GM21825 (cell line): ENCODE measurements around the gene CBY3.
A peak's percentile ranks its signal among the peaks of the same experiment; 100 is the strongest.
"Not testable (repeated sequence)": the region's sequence is repeated elsewhere in the genome, so short reads cannot be mapped to it uniquely, and the experiment has no call there.

Source experiments
- ATAC-seq: cut with Tn5 transposase; IDR thresholded peaks from one replicate; pipeline ENCODE4 v1.9.1; 2021; ENCODE audit warnings: mild to moderate bottlenecking, moderate library complexity; ENCODE audit not compliant: unreplicated experiment

Gene CBY3

DNA sequence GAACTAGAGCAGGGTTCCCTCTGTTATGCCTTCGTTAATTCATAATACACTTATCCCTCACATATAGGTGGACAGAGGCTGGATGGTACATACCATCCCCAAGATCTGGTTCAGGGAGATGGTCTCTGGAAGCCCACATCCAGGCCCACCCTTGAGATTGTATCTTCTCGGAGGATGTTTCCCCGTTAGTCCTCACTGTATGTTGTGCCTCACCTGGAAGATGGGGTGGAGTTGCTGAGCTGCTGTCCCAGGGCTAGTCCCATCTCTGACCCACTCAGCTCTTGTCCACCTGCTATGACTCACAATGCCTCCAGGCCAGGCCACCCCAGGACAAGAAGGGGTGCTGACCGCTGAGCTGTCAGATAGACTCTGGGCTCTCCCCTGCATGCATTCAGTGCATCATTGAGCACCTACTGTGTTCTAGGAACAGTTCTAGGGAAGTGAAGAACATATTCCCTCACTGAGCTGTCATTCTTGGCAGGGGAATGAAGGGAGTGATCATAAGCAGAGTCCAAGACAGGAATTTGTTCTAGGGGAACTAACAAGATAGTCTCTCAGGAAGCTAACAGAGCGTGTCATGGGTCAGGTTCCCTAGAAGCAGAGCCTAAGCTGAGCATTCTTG, at the start of gene CBY3:
Gene CBY3, minus strand, starts transcription at position 255 of the 622 bp plus-strand sequence. Its CDS starts 116 bp downstream, at position 139.
- ATAC-seq = no peak

DNA sequence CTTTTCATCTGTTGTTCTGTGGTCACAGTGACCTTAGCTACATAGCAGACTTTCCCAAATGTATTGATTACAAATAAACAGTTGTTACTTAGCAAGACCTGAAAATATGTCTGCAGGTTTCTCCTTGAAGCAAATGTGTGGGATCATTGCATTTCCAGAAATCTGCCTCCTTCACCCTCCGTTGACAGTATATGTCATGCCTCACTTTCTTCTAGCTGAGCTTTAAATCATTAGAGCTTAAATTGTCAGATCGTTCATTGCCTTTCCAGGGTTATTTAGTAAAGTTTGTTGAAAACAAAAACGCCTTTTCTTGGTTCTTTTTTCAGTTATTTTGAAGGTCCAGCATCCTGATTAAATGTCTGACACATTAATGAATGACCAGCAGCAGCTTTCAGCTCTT, 49.5 kb upstream of the CBY3 start:
- ATAC-seq = no peak

DNA sequence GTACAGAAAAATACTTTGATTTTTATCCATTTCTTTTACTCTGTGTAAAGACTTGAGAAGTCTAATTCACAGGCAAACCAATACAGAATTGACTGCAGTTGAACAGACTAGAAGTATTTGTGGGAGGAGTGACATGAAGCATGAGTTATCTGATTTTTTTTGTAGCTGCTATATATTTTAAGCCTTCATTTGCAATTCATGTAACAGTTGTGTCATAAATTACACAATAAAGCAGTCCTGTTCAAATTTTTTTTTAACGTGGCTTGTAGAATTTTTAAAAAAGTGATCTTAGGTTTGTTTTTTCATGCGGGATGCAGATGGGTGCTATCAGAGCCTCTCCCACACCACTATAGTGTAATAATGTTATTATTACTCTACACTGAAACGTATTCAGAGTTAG, 48.9 kb upstream of the CBY3 start:
- ATAC-seq = no peak

DNA sequence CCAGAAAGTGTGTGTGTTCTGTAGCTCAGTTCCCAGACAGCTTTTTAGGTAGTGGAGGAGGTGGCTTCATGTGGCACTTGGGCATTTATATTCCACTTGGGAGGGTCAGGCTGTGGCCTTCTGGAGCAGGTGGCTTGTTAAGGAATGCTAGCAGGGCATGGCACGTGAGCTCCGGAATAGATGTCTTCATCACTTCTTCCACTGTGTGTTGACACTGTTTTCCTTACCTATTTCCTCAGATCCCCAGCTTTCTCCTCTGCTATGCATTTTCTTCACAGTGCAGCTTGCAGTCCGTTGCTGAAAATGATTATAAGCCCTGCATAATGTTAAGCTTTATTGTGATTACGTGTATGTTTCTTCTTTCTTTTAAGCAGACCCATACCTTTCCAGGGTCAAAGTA, 48.5 kb upstream of the CBY3 start:
- ATAC-seq = no peak

- ATAC-seq = no peak
Measured at GRCh38 chr5:179727106-179727505, 46.3 kb upstream of the CBY3 start.

DNA sequence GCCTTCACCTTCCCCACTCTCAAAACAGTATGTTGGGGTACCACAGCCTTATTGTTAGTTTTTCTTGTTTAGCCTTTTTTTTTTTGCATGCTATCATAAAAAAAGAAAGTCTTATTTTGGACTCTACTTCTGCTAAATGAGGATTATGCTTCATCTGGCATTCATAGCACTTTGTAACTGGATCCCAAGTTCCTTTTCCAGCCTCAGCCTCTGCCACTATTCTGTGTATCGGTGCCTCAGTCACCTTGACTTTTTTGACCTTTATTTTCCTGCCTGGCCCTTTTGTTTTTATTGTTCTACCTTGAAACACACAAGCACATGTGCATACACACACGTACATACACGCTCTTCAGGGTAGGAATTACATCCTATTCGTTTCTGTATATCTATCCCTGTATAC, 43.3 kb upstream of the CBY3 start:
- ATAC-seq = no peak

GRCh38 chr5:179720222-179720621, 39.4 kb upstream of the CBY3 start:
- ATAC-seq = no peak

DNA sequence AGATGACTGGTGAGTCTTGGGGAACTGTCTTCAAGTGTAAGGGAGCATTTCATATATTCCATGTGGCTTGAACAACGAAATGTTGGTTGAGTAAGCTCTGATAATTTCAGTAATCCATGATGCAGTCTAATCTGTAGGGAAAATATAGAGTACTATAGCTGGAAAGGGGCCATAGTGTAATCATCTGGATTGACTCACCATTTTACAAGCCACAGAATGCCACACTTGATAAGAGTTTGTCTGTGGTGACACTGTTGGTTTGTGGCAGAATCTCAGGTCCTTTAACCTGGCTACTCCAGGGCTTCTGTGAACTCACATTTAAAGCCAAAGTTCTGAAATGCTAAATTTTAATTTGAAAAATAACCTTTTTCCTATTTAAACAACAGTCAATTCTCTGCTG, 35.5 kb upstream of the CBY3 start:
- ATAC-seq = no peak

DNA sequence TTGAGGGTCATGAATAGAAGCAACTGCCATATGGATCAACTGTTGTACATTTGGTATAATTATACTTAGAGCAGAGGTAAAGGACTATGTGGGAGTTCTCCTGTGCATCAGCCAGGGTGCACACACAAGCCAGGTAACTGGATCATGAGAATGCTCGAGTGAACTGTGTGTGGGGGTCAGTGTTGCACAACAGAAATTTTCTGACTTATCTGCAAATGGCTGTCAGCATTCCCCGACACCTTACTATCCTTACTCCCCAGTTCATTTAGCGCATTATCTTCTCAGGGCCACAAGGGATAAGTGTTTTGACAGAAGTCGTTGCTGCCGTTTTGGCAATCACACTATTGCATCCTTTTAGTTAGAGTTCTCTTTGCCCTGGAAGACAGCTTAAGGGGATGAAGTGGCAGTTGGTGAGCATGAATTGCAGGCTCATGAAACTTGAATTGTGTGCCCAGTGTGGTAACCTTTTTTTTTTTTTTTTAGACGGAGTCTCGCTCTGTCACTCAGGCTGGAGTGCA, 19.6 kb upstream of the CBY3 start:
- ATAC-seq = no peak

DNA sequence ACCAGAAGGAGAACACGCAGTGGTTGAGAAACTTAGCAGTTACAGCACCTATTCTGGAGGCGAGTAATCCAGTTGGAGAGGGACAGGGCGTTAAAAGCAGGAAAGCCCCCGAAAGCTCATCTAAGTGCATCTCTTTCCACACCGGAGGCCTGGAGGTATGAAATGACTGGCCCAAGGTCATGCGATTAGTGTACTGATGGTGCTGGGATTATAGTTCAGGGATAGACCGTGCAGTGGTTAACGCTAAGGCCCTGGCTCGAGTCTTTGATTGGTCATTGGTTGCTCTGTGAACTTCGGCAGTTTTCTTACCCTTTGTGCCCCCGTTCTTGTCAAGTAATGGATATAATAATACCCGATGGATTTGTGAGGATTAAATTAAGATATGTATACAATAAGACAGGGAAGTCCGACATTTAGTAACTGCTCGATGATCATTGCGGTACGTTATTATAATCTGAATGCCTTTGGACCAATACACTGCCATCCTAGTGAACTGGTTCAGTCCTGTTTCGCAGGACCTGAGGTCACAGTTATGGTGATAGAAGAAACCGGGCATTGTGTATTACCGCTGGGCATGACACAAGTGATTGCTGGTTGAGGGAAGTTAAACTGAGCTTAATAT, 18.9 kb upstream of the CBY3 start:
- ATAC-seq = no peak

DNA sequence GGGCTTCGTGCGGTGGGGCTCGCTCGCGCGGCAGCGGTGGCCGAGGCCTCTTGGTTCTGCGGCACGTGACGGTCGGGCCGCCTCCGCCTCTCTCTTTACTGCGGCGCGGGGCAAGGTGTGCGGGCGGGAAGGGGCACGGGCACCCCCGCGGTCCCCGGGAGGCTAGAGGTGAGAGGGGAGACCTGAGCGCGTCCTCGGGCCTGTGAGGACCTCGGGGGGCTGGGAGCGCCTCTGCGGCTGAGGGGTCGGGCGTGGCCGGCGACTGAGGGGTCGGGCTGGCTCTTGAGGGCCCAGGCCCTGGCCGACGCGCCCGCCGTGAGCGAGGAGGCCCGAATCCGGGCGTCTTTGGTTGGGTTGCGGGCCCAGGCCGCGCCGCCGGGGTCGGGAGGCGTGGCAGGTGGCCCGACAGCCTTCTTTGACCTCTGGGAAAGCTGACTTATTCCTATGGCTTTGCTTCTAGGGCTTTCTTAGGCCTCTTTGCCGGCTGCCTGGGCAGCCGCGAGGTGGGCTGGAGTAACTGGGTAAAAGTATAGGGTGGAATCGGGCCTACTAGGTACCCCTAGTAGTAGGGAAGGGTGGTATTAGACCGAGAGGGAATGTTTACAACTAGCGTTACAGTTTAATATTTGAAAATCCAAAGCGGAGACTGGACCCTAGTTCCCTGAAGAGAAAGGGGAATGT, 18.2 kb upstream of the CBY3 start, which contains the start of gene CANX:
Gene CANX, plus strand, starts transcription at position 33 of the 681 bp plus-strand sequence. CDS start 6,715 bp downstream, outside the sequence.
- ATAC-seq = peak; percentile 6

DNA sequence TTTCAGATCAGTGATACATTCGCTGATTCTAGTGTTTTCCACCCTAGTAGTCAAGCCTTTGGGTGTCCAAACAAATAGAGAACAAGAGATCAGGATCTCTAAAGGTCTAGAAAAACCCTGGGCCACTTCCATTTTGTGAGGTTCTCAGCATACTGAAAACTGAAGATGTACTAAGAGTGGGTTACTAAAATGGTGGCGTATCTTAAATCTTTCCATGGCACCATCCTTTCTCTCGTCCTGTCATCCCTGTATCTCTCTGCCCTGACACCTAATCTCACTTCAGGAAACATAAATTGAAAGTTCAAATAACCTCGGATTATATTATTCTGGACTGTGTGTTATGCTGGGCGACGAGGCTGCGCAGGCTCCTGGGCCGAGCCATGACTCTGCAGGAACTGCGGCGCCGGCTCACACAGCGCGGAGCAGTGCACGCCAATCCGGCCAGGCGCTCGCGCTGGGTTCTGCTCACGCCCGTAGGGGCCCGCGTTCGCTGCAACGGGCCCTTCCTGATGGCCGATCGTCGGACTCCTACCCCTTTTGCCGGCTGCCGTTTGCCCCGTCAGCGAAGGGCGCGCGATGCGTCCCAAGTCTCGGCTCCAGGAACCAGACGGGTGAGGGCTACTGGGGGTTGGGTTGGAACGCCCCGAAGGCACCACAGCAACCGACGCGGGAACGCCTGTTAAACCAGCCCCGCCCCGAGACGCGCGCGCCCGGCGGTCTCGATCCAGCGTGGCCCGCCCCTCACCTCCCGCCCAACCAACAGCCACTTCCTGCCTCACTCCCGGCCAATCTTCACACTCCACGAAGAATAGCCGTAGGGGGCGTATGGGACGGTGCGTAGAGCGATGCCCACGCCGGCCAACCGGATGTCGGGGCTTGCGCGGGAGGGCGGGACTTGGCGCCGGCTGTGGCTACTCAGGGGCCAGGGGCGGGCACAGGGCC, 17.4 kb upstream of the CBY3 start:
- ATAC-seq = peak; percentile 92

DNA sequence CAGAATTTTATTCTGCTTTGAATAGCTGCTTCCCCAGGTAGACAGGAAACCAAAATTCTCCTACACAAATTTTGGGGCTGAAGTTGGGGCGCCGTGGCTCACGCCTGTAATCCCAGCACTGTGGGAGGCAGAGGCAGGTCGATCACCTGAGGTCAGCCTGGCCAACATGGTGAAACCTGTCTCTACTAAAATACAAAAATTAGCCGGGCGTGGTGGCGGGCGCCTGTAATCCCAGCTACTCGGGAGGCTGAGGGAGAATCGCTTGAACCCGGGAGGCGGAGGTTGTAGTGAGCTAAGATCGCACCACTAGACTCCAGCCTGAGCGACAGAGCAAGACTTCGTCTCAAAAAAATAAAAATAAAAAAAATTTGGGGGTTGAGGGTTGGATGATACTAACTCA, 16.7 kb upstream of the CBY3 start:
- ATAC-seq = not testable (repeated sequence)

DNA sequence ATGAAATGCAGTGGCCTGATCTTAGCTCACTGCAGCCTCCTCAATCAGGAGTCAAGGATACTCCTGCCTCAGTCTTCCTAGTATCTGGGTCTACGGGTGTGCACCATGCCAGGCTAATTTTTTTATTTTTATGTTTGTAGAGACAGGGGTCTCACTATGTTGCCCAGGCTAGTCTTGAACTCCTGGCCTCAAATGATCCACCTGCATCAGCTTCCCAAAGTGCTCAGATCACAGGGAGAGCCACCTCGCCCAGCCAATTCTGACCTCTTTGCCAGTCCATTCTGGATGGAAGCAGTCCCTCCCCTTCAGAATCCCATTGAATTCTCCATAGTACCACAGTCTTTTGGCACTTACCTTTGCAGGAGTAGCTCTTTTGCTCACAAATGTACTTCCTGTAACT, 16.3 kb upstream of the CBY3 start:
- ATAC-seq = no peak

GRCh38 chr5:179696603-179697002, 15.8 kb upstream of the CBY3 start:
- no peak for ATAC-seq

DNA sequence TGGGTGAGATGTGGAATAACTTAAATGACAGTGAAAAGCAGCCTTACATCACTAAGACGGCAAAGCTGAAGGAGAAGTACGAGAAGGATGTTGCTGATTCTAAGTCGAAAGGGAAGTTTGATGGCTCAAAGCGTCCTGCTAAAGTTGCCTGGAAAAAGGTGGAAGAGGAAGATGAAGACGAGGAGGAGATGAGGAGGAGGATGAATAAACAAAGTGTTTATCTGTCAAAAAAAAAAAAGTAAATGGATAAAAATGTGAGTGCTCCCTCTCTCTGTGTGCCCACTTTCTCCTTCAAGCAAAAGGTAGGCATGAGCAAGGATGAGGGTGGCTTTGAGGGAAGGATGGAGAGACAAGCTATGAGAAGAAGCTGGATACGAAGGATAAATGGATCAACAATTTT, 13.7 kb upstream of the CBY3 start:
- ATAC-seq = no peak

DNA sequence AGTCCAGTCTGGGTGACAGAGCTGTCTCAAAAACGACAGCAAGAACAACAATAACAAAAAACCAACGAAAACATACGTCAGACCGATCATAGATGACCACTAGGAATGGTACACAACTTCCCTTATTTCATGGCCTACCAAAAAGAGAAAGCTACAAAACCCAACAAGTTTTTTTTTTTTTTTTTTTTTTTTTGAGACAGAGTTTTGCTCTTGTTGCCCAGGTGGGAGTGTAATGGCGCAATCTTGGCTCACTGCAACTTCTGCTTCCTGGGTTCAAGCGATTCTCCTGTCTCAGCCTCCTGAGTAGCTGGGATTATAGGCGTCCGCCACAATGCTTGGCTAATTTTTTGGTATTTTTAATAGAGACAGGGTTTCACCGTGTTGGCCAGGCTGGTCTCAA, 8.4 kb upstream of the CBY3 start:
- ATAC-seq = not testable (repeated sequence)

DNA sequence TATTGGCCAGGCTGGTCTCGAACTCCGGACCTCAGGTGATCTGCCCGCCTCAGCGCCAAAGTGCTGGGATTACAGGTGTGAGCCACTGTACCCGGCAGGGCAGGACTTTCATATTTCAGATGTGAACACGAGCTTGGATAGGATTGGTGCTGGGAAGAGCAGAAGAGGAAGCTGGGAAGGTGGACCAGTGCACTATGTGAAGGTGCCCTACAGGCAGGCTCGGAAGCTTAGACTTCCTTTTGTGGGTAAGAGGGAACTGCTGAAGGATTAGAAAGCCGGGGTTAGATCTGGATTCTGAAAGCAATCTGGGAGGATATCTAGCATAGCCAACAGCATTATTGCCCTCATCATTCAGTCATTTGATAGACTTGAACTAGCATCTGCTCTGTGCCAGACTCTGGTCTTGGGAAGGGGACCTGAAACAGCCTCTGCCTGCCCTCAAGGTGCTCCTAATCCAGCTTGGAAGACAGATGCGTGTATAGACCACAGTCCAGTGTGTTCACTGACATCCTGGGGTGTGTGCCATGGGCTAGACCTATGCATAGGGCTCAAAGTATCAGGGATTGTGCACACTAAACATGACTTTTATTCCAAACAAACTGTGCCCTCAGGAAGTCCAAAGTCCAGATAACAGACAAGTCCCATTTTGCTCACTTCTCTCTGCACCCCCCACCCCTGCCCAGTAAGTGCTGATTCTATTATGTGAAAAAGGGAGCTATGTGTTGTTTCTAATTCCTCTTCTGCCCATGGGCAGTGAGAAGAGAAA, 637 bp downstream of the CBY3 start:
- no peak for ATAC-seq

- ATAC-seq = peak; percentile 29
Measured at GRCh38 chr5:179679014-179679674, 1.7 kb downstream of the CBY3 start.
